ENCODE measurements around the gene APBB2.
"Not testable (repeated sequence)": the region's sequence is repeated elsewhere in the genome, so short reads cannot be mapped to it uniquely, and the experiment has no call there.

APBB2 gene

DNA sequence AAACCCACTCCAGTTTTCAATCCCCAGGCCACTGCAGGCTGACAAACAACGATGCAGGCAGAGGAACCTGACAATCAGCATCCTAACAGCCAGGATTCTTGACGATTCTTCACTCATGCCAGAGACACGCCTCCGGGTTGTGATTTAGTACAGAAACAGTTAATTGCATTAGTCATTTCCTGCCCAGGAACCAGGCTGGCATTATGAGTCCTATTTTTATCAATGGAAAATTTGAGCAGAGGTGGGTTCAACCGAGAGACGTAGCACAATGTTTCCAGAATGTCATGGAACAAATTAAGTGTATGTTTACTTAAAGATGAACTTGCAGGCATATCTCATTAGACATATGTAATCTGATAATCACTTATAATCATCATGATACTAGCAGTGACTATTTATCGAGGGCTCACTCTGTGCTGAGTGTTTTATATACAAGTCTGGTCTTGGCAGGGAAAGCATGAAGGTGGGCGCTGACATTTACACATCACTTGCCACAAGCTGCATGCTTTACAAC, 304.9 kb downstream of the APBB2 start:
- Histone ChIP-seq H3K27me3 (replicated peaks; ENCODE audit: control insufficient read depth, insufficient read depth, low read length) (no peaks in the 10 kb centered on the region), H3K4me1 (ENCODE audit: control insufficient read depth, insufficient read depth, low read length) (peaks cover 13% of the 10 kb centered on the region), H3K9ac (ENCODE audit: low read length) (no peak overlapping the region), H3K36me3 (ENCODE audit: control insufficient read depth, insufficient read depth, low read length, severe bottlenecking) (peaks cover 4% of the 10 kb centered on the region), H3K4me3 (ENCODE audit: low read length) (no peak overlapping the region), H3K9me3 (ENCODE audit: control insufficient read depth, low read length) (no peaks in the 10 kb centered on the region)
- peak; percentile 77 for DNase-seq (ENCODE audit: low read depth)

GRCh38 chr4:40908702-40909362, 305.5 kb downstream of the APBB2 start:
- Histone ChIP-seq H3K9me3 (ENCODE audit: control insufficient read depth, low read length) (no peaks in the 10 kb centered on the region), H3K36me3 (ENCODE audit: control insufficient read depth, insufficient read depth, low read length, severe bottlenecking) (peaks cover 4% of the 10 kb centered on the region), H3K9ac (ENCODE audit: low read length) (no peak overlapping the region), H3K4me3 (ENCODE audit: low read length) (no peak overlapping the region), H3K4me1 (ENCODE audit: control insufficient read depth, insufficient read depth, low read length) (peaks cover 13% of the 10 kb centered on the region), H3K27me3 (replicated peaks; ENCODE audit: control insufficient read depth, insufficient read depth, low read length) (no peaks in the 10 kb centered on the region)
- DNase-seq (ENCODE audit: low read depth), result peak; percentile 82

DNA sequence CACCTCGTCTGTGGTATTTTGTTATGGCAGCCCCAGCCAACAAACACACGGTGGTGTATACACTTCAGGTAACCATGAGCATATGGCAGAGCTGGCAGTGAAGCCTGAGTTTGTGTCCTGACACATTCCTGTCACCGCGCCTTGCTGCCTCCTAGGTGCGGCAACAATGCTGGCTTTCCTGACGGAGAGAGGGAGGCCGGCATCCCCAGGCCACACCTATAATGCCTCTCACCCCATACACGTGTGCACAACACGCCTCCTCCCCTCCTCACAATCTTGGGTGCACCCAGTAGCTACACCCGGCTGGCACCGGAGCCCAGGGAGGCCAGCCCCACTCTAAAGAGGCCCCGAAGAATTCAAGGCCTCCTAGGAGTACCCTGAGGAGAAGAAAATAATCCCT, 306.0 kb downstream of the APBB2 start:
- DNase-seq (ENCODE audit: low read depth), result no peak
- Histone ChIP-seq H3K27me3 (replicated peaks; ENCODE audit: control insufficient read depth, insufficient read depth, low read length) (no peaks in the 10 kb centered on the region), H3K4me1 (ENCODE audit: control insufficient read depth, insufficient read depth, low read length) (peaks cover 13% of the 10 kb centered on the region), H3K36me3 (ENCODE audit: control insufficient read depth, insufficient read depth, low read length, severe bottlenecking) (peaks cover 4% of the 10 kb centered on the region), H3K4me3 (ENCODE audit: low read length) (no peak overlapping the region), H3K9ac (ENCODE audit: low read length) (no peak overlapping the region), H3K9me3 (ENCODE audit: control insufficient read depth, low read length) (no peaks in the 10 kb centered on the region)

GRCh38 chr4:40905414-40905813, 308.9 kb downstream of the APBB2 start:
- DNase-seq (ENCODE audit: low read depth), result no peak
- H3K27me3 ChIP-seq (replicated peaks; ENCODE audit: control insufficient read depth, insufficient read depth, low read length), result no peaks in the 10 kb centered on the region
- H3K9ac ChIP-seq (ENCODE audit: low read length), result no peak overlapping the region
- H3K4me1 ChIP-seq (ENCODE audit: control insufficient read depth, insufficient read depth, low read length), result peaks cover 8% of the 10 kb centered on the region
- peaks cover 4% of the 10 kb centered on the region for H3K36me3 ChIP-seq (ENCODE audit: control insufficient read depth, insufficient read depth, low read length, severe bottlenecking)
- no peak overlapping the region for H3K4me3 ChIP-seq (ENCODE audit: low read length)
- no peaks in the 10 kb centered on the region for H3K9me3 ChIP-seq (ENCODE audit: control insufficient read depth, low read length)

DNA sequence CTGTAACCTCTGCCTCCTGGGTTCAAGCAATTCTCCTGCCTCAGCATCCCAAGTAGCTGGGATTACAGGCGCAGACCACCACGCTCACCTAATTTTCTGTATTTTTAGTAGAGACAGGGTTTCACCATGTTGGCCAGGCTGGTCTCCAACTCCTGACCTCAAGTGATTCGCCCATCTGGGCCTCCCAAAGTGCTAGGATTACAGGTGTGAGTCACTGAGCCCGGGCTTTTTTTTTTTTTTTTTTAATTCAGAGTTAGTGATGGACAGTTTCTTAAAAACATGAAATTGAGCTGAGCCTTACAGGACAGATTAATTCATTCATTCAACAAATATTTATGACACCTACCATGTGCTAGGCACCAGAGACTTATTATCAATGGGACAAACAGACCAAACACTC, 313.8 kb downstream of the APBB2 start:
- H3K27me3 ChIP-seq (replicated peaks; ENCODE audit: control insufficient read depth, insufficient read depth, low read length); H3K9ac ChIP-seq (ENCODE audit: low read length); DNase-seq (ENCODE audit: low read depth); H3K4me1 ChIP-seq (ENCODE audit: control insufficient read depth, insufficient read depth, low read length); H3K9me3 ChIP-seq (ENCODE audit: control insufficient read depth, low read length); H3K4me3 ChIP-seq (ENCODE audit: low read length): not testable (repeated sequence)
- peaks cover 10% of the 10 kb centered on the region for H3K36me3 ChIP-seq (ENCODE audit: control insufficient read depth, insufficient read depth, low read length, severe bottlenecking)

GRCh38 chr4:40897557-40898203, 316.7 kb downstream of the APBB2 start:
- H3K36me3 ChIP-seq (ENCODE audit: control insufficient read depth, insufficient read depth, low read length, severe bottlenecking), result peaks cover 15% of the 10 kb centered on the region
- H3K4me1 ChIP-seq (ENCODE audit: control insufficient read depth, insufficient read depth, low read length), result no peaks in the 10 kb centered on the region
- H3K9ac ChIP-seq (ENCODE audit: low read length), result no peak overlapping the region
- peak; percentile 74 for DNase-seq (ENCODE audit: low read depth)
- no peak overlapping the region for H3K4me3 ChIP-seq (ENCODE audit: low read length)
- H3K27me3 ChIP-seq (replicated peaks; ENCODE audit: control insufficient read depth, insufficient read depth, low read length), result no peaks in the 10 kb centered on the region
- H3K9me3 ChIP-seq (ENCODE audit: control insufficient read depth, low read length), result no peaks in the 10 kb centered on the region

DNA sequence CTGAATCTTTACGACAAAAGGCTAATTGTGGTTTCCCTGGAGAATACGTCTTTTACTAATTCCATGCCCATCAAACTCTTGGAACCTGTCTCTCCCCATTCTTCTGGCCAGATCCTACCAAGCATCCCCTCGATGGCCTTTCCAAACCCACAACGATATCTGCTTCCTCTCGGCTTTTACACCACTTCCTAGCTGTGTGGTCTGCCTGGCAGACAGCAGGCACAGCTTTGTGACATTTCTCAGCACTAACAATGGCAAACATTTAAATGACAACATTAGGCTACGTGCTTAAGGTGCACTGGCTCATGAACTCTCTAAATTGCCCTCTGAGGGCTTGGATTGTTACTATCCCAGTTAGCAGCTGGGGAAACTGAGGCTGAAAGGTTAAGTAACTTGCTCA, 323.6 kb downstream of the APBB2 start:
- Histone ChIP-seq H3K9me3 (ENCODE audit: control insufficient read depth, low read length) (no peaks in the 10 kb centered on the region), H3K9ac (ENCODE audit: low read length) (no peak overlapping the region), H3K4me1 (ENCODE audit: control insufficient read depth, insufficient read depth, low read length) (peaks cover 17% of the 10 kb centered on the region), H3K27me3 (replicated peaks; ENCODE audit: control insufficient read depth, insufficient read depth, low read length) (no peaks in the 10 kb centered on the region), H3K36me3 (ENCODE audit: control insufficient read depth, insufficient read depth, low read length, severe bottlenecking) (peaks cover 49% of the 10 kb centered on the region), H3K4me3 (ENCODE audit: low read length) (no peak overlapping the region)
- DNase-seq (ENCODE audit: low read depth), result no peak

DNA sequence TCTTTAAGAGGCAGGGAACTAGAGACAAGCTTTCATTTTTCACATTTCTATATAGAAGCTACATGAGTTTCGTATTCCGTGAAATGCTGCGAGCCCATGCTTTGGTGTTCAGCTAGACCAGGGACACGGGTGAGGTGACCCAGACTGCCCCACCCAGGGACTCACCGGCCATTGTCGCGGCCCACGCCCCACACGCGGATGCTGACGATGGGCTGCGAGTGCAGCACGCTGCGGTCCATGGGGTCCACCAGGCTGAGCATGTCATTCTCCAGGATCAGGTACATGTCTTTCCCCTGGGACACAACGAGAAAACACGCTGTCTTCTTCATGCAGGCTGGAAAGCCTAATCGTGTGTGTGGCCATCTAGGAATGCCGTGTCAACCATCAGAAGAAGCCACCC, 324.1 kb downstream of the APBB2 start:
- Histone ChIP-seq H3K9me3 (ENCODE audit: control insufficient read depth, low read length) (no peaks in the 10 kb centered on the region), H3K27me3 (replicated peaks; ENCODE audit: control insufficient read depth, insufficient read depth, low read length) (no peaks in the 10 kb centered on the region), H3K4me1 (ENCODE audit: control insufficient read depth, insufficient read depth, low read length) (peaks cover 17% of the 10 kb centered on the region), H3K9ac (ENCODE audit: low read length) (no peak overlapping the region), H3K36me3 (ENCODE audit: control insufficient read depth, insufficient read depth, low read length, severe bottlenecking) (peaks cover 49% of the 10 kb centered on the region), H3K4me3 (ENCODE audit: low read length) (no peak overlapping the region)
- no peak for DNase-seq (ENCODE audit: low read depth)

GRCh38 chr4:40888933-40889332, 325.4 kb downstream of the APBB2 start:
- Histone ChIP-seq H3K27me3 (replicated peaks; ENCODE audit: control insufficient read depth, insufficient read depth, low read length) (no peaks in the 10 kb centered on the region), H3K9ac (ENCODE audit: low read length) (no peak overlapping the region), H3K4me3 (ENCODE audit: low read length) (no peak overlapping the region), H3K36me3 (ENCODE audit: control insufficient read depth, insufficient read depth, low read length, severe bottlenecking) (peaks cover 49% of the 10 kb centered on the region), H3K9me3 (ENCODE audit: control insufficient read depth, low read length) (no peaks in the 10 kb centered on the region), H3K4me1 (ENCODE audit: control insufficient read depth, insufficient read depth, low read length) (peaks cover 17% of the 10 kb centered on the region)
- no peak for DNase-seq (ENCODE audit: low read depth)

GRCh38 chr4:40887764-40888131, 326.6 kb downstream of the APBB2 start:
- peak; percentile 60 for DNase-seq (ENCODE audit: low read depth)
- peak overlapping the region; percentile 49 for H3K4me3 ChIP-seq (ENCODE audit: low read length)
- peaks cover 42% of the 10 kb centered on the region for H3K36me3 ChIP-seq (ENCODE audit: control insufficient read depth, insufficient read depth, low read length, severe bottlenecking)

GRCh38 chr4:40886931-40887763, 327.2 kb downstream of the APBB2 start:
- peak overlapping the region; percentile 49 for H3K4me3 ChIP-seq (ENCODE audit: low read length)
- no peaks in the 10 kb centered on the region for H3K27me3 ChIP-seq (replicated peaks; ENCODE audit: control insufficient read depth, insufficient read depth, low read length)
- peaks cover 17% of the 10 kb centered on the region for H3K4me1 ChIP-seq (ENCODE audit: control insufficient read depth, insufficient read depth, low read length)
- DNase-seq (ENCODE audit: low read depth), result no peak
- peaks cover 42% of the 10 kb centered on the region for H3K36me3 ChIP-seq (ENCODE audit: control insufficient read depth, insufficient read depth, low read length, severe bottlenecking)
- no peaks in the 10 kb centered on the region for H3K9me3 ChIP-seq (ENCODE audit: control insufficient read depth, low read length)
- peak overlapping the region; percentile 58 for H3K9ac ChIP-seq (ENCODE audit: low read length)

More at GRCh38 chr4:40887764-40888131, 326.6 kb downstream of the APBB2 start:
- no peaks in the 10 kb centered on the region for H3K27me3 ChIP-seq (replicated peaks; ENCODE audit: control insufficient read depth, insufficient read depth, low read length)
- no peaks in the 10 kb centered on the region for H3K9me3 ChIP-seq (ENCODE audit: control insufficient read depth, low read length)
- H3K9ac ChIP-seq (ENCODE audit: low read length), result peak overlapping the region; percentile 58
- H3K4me1 ChIP-seq (ENCODE audit: control insufficient read depth, insufficient read depth, low read length), result peaks cover 17% of the 10 kb centered on the region
